HG03558 (cell line): ENCODE measurements around the gene FADD.
"Not testable (repeated sequence)": the region's sequence is repeated elsewhere in the genome, so short reads cannot be mapped to it uniquely, and the experiment has no call there.

Experiments
- ATAC-seq: cut with Tn5 transposase; IDR thresholded peaks from one replicate; pipeline ENCODE4 v1.9.1; 2021; ENCODE audit warnings: moderate number of reproducible peaks; ENCODE audit not compliant: unreplicated experiment; ENCODE audit errors: extremely low read depth

Gene FADD

DNA sequence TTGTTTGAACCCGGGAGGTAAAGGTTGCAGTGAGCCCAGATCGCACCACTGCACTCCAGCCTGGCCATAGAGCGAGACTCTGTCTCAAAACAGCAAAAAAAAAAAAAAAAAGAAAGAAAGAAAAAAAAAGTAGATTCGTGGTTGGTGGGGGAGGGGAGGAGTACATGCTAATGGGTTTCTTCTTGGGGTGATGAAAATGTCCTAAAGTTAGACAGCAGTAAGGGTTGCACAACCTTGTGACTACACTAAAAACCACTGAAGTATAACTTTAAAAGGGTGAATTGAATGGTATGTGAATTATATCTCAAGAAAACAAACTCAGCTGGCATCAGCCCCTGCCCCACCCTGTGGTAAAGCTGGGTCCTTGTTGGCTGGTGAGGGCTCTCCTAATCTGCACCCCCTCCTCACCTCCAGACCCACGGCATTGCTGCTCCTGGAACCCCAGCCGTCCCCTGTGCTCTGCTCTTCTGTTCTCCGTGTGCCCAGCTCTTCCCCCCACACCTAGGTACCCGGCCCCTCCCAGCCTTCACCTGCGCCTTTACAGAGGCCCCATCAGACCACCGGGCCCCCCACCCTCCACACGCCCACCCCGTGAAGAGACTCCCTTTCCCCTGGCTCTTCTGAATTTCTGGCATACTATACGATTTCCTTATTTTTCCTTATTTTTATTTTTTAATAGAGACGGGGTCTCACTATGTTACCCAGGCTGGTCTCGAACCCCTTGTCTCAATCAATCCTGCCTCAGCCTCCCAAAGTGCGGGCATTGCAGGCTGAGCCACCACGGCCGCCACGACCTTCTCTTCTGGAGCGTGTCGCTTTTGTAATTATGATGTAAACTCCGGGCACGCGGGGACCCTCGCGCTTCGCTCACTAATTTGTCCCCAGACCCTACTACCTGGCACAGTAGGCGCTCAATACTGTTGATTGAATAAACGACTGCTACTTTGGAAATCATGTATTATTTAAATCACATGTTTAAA, 924 bp upstream of the FADD start:
- no peak for ATAC-seq

DNA sequence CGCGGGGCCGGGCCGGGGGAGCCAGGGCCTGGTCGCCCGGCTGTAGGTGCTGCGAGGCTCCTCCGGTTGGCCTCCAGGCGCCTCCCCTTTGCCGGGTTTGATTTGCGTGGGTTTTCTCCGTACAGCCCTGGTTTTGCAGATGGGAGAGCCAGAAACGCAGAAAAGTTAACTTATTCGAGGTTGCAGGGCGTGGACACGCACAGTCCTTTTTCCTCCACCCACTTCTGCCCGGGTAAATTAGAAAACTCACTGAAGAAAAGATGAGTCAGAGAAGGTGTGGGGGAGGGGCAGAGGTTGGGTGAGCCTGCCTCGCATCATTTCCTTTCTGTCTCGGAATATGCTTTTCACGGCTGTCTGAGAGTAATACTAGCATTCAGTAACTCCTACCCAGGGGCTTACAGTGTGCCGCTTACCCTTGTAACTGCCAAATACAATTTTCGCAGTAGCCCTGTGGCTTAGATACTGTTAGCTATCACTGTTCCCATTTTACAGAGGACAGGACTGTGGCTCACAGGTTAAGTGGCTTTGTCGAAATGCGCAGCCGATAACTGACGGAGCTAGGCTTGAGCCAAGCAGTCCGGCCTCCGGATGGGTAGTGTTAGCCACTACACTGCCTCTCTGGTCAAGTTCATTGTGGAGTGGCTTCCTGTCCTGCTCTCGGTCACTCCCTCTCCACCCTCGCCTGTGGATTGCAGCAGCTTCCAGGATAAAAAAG, 812 bp downstream of the FADD start:
- ATAC-seq: no peak

DNA sequence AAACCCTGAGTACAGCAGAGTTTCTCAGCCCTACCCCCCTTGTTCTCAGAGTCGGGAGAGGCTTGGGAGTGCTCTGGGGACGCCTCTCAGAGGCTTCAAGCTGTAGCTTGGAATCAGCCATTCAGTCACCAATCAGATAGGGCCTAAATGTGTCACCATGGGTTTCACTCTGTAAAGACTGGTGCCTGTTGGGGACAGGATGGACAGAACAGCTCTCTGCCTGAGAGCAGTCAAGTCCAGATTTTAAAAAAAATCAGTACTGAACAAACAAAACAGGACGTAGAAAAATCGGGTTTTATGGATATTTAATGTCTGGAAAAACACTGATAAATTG, 1.3 kb downstream of the FADD start:
- no peak for ATAC-seq

DNA sequence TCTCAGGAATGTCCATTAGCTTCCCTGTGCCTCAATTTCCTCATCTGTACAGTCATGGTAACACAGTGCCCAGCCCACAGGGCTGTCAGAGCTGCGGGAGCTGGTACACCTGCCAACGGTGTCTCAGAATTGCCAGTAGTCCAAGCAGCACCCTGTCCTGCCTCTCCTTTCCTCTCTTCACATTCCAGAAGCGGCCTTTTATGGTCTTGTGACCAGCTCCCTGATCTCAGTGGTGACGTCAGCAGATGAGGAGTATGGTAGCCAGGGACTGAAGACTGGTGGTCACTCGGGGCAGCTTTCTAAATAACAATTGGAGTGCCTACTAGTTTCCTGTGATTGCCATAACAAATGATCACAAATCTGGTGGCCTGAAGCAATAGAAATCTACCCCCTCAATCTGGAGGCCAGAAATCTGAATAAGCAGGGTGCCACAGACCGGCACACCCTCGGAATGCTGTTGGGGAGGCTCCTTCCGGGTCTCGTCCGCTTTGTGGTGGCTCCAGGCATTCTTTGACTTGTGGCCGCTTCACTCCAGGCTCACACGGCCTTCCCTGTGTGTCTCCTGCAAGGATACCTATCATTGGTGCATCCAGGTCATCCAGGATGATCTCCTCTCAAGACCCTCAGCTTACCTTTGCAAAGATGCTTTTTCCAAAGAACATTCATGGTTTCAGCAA, 2.1 kb downstream of the FADD start:
- no peak for ATAC-seq

DNA sequence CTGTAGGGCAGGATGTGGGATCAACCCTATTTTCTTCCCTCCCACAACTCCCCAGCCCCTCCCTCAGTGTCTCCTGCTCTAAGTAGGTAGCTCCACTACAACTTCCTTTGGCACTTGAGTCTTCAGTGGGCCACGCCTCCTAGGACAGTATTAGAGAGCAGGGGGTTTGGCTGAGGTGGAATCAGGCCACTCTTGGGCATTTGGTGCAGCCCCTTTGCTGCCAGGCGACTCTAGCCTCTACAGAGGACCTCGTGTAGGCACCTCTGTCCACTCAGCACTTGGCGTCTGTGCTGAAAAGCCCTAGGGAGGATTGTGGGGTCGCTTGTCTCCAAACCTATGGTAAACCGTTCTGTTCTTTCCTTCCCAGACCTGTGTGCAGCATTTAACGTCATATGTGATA, 2.7 kb downstream of the FADD start:
- no peak for ATAC-seq

DNA sequence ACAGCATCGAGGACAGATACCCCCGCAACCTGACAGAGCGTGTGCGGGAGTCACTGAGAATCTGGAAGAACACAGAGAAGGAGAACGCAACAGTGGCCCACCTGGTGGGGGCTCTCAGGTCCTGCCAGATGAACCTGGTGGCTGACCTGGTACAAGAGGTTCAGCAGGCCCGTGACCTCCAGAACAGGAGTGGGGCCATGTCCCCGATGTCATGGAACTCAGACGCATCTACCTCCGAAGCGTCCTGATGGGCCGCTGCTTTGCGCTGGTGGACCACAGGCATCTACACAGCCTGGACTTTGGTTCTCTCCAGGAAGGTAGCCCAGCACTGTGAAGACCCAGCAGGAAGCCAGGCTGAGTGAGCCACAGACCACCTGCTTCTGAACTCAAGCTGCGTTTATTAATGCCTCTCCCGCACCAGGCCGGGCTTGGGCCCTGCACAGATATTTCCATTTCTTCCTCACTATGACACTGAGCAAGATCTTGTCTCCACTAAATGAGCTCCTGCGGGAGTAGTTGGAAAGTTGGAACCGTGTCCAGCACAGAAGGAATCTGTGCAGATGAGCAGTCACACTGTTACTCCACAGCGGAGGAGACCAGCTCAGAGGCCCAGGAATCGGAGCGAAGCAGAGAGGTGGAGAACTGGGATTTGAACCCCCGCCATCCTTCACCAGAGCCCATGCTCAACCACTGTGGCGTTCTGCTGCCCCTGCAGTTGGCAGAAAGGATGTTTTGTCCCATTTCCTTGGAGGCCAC, 3.3 kb downstream of the FADD start:
- ATAC-seq: no peak

DNA sequence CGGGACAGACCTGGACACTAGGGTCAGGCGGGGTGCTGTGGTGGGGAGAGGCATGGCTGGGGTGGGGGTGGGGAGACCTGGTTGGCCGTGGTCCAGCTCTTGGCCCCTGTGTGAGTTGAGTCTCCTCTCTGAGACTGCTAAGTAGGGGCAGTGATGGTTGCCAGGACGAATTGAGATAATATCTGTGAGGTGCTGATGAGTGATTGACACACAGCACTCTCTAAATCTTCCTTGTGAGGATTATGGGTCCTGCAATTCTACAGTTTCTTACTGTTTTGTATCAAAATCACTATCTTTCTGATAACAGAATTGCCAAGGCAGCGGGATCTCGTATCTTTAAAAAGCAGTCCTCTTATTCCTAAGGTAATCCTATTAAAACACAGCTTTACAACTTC, 3.9 kb downstream of the FADD start:
- no peak for ATAC-seq

DNA sequence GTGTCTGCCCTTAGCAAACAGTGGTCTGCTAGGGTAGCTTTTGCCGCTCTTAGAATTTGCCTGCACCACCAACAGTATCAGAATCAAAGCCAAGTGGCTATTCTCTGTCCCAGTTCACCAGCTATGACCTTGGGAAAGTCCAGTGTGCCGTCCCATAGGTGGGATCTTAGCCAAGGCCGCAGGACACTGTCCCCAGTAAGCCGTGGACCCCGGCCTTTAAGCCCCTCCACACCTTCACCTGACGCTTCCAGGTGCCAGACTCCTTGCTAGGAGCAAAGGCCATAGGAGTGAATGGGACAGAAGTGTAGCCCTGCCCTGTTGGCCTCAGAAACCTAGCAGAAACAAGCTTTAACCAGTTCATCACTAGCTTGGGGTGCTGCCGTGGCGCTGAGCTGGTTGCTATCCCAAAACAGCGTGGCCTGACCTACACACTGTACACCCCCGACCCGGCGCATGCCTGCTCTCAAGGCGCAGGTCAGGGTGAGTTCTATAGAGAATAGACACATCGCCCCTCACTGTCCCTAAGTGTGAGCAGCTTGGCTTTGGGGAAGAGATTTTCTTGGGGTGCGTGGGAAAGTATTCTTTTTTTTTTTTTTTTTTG, 4.5 kb downstream of the FADD start:
- no peak for ATAC-seq

DNA sequence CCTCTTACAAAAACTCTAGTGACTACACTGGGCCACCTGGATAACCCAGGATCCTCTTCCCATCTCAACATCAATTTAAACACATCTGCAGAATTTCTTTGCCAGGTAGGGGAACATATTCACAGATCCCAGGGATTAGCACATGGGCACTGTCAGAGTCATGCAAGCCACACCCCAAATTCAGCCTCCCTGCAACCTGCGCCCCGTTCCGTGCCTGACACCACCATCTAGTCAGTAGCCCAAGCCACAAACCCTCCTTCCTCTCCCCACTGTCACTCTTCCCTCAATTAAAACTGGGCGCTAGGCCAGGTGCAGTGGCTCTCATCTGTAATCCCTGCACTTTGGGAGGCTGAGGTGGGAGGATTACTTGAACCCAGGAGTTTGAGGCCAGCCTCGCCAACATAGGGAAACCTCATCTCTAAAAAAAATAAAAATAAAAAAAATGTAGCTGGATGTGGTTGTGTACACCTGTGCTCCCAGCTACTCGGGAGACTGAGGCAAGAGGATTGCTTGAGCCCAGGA, 6.4 kb downstream of the FADD start:
- ATAC-seq: no peak

DNA sequence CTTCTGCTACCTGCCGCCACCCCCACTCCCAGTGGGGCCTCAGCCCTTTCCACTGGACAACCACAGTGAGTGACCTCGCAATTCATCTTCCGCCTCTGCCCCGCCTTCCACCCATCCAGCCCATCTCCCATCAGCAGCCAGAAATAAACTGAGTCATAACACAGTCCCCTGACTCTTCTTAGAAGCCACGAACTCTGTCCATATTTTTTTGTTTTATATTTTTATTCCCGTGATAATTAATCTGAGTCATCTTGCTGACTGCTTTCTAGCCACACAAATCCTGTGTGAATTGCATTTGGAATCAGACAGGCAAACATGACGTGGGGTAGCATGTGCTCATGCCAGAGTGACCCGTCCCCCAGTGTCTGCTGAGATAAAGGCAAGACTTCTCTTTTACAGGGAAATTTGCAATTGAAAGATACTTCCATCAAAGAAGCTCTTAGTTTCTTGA, 7.0 kb downstream of the FADD start:
- ATAC-seq: no peak

DNA sequence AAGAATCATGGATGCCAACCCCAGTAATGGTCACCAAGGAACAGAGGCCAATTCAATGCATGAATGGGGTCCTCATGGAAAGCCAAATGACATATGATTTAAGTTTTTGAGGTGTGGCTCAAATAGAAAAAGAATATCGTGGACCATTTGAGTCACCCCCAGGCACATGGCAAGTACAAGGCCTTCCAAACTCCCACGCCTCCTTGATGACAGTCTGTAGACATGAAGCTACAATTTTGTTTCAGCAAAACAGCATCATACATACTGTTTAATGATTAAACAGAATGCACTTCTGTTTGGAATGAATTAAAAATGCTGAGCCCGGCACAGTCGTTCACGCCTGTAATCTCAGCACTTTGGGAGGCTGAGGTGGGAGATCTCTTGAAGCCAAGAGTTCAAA, 7.4 kb downstream of the FADD start:
- ATAC-seq: no peak

DNA sequence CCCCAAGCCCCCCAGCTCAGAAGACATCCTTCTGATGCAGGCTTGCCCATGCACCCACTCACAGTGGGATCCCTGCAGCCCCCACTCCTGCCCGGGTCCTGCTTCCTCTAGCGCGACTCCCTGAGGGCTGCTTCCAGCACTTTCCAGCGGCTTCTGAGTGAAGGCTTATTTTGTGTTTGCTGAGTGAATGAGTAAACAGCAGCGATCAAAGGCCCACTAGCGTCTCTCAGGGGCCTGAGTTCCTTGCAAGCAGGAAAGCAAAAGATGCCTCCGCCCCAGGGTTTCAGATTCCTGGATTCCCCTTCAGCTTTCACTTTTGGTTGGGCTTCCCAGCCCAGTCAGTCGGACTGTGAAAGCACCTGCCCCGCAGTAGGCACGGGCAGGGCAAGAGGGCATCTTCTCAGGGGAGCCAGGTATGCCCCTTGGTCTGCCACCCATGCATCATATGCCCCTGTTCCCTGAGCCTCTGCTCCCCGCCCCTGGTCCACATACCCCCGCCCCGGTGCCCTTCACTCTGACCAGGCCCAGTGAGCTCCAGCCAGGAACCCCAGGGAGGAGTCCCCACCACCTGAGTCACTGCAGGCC, 9.2 kb downstream of the FADD start:
- ATAC-seq: no peak

DNA sequence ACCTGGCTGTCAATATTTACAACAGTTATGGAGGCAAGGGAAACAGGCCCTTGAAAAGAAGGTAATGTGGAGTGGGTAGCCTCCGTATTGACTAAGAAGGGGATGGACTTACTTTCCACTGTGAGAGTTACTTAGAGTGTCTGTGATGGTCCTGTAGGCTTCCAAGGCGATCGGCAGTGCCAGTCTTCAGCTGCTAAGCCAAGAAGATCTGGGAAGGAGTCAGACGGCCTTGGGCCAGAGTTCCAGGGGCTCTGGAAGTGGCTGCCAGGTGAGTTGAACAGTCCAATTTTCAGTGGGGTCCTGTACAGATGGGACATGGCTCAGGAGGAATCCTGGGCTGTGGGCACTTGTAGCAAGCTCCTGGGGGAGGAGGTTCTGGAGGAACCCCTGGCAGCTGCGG, 14.3 kb downstream of the FADD start:
- not testable (repeated sequence) for ATAC-seq

DNA sequence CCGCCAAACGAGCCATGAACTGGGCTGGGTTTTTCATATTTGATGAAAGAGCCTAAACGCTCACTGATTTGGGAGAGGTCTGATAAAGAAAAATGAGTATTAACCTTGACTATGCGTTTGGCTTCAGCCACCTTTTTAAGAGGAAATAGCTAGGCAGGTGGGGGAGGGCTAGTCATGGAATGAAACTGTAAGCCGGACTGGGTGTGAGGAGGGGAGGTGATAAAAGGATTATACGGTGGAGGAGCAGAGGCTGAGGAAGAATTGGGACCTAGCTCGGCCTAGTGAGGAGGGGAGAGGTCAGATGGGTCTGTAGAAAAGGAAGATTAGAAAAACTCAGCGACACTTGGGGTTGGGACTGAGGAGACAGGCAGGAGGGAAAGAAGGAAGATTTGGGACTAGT, 15.0 kb downstream of the FADD start:
- ATAC-seq: not testable (repeated sequence)

DNA sequence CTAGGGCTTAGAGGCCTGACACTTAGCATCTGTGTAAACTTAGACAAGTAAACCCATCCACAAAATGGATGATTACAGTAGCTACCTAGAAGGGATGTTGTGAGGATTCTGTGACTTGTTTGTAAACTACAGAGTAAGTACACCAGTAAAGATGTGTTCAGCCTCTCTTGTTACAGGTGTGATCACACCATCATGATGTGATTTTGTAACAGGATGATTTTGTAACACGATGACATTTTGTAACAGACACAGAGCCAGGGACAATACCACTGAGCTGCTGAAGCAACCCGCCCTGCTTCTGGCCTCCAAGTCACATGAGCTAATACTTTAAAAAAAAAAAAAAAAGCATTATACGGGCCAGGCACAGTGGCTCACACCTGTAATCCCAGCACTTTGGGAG, 17.0 kb downstream of the FADD start:
- ATAC-seq: no peak

DNA sequence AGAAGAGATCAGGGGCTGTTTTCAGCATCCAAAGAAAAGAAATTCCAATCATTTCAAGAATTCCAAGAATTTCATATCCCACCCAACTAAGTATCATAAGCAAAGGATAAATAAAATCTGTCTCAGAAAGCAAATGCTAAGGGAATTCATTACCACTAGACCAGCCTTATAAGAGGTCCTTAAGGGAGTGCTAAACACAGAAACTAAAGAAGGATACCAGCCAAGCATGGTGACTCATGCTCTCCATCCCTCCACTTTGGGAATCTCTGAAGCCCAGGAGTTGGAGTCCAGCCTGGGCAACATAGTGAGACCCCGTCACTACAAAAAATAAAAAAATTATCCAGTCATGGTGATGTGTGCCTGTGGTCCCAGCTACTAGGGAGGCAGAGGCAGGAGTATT, 17.8 kb downstream of the FADD start:
- no peak for ATAC-seq

DNA sequence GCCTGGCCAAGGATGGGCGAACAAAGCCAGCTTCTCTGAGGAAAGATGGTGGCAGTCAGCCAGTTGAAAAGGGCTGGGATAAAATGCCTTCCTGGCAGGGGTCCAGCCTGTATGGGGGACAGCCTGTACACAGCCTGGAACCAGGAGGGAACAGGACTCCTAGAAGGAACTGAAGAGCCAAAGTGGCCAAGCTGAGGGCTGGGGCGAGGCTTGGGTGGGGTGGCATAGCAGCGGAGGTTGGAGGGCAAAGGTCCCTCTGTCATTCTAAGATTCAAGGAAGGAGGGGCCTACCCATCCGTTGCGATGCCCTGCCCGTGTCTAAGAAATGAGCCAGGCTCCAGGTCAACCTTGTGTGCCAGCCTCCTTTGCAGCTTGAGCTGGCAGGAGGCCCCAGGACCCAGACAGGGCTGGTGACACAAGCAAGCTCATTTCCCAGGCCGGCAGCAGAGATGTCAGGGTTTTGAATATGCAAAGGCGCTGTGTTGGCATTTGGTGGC, 22.6 kb downstream of the FADD start:
- ATAC-seq: no peak

DNA sequence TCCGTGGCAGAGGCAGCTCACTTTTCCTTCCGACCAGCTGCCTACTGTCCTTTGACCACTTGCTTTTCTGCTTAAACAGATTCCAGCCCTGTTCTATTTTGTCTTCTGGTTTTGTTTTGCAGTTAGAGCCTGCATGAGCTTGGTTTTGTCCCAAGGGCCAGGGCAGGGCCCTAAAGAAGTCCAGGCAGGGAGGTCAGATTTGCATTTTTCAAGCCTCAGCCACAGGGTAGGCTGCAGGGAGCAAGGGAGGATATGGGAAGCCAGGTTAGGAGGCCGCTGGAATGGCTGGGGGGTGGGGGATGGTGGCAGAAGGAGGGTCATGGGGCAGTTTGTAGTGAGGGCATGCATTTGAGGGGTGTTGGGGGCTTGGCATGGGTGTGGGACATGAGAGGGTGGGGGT, 23.1 kb downstream of the FADD start:
- ATAC-seq: no peak

DNA sequence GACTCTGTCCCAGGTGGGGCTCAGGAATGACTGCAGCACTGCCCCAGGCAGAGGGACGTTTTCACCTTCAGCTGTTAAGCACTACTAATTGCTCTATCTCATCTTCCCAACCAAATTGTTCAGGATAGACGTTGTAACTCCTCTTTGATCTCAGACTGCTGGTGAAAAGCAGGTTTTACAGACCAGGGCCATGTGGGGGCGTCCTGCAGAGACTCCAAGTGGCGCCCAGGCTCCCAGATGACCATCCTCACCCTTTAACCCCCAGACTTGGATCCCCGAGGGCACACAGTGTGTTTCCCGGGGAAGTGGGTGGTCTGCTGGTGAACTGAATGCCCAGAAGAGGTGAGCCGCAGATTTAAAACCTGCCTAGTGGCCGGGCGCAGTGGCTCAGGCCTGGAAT, 23.9 kb downstream of the FADD start:
- ATAC-seq: no peak
